GM21360 (cell line): ENCODE measurements around the gene MZF1.
"Not testable (repeated sequence)": the region's sequence is repeated elsewhere in the genome, so short reads cannot be mapped to it uniquely, and the experiment has no call there.

Experiments used
- ATAC-seq: cut with Tn5 transposase; IDR thresholded peaks from one replicate; pipeline ENCODE4 v1.9.1; 2021; ENCODE audit warnings: mild to moderate bottlenecking, moderate library complexity; ENCODE audit not compliant: unreplicated experiment

Gene MZF1

GRCh38 chr19:58543826-58544590, 29.1 kb downstream of the MZF1 start, which contains the start of gene TRIM28:
TRIM28 (plus strand) TSS chr19:58544064; CDS start chr19:58544758, 694 bp downstream.
- peak; percentile 83 for ATAC-seq

- not testable (repeated sequence) for ATAC-seq
These were observed 30.3 kb downstream of the MZF1 start for GRCh38 chr19:58542641-58543372.

- ATAC-seq: not testable (repeated sequence)
These were observed 34.0 kb downstream of the MZF1 start for GRCh38 chr19:58539169-58539559.

GRCh38 chr19:58538257-58539168, 34.6 kb downstream of the MZF1 start:
- ATAC-seq: no peak

GRCh38 chr19:58536852-58537798, 36.0 kb downstream of the MZF1 start:
- no peak for ATAC-seq

- no peak for ATAC-seq
These were observed 37.3 kb downstream of the MZF1 start for GRCh38 chr19:58535857-58536256.

- ATAC-seq: no peak
These were observed 41.9 kb downstream of the MZF1 start for GRCh38 chr19:58531034-58531840.

GRCh38 chr19:58529405-58529804, 43.7 kb downstream of the MZF1 start:
- no peak for ATAC-seq

GRCh38 chr19:58522709-58523108, 50.4 kb downstream of the MZF1 start:
- no peak for ATAC-seq

GRCh38 chr19:58521651-58522050, 51.5 kb downstream of the MZF1 start:
- ATAC-seq: no peak

GRCh38 chr19:58520257-58520599, 52.9 kb downstream of the MZF1 start:
- ATAC-seq: no peak

GRCh38 chr19:58519355-58520256, 53.5 kb downstream of the MZF1 start, which contains the start of gene ZBTB45:
ZBTB45 (minus strand) TSS chr19:58519810; CDS start chr19:58517673, 2,137 bp downstream.
- peak; percentile 62 for ATAC-seq

- peak; percentile 4 for ATAC-seq
These were observed 54.1 kb downstream of the MZF1 start for GRCh38 chr19:58519087-58519354.

- ATAC-seq: no peak
These were observed 54.7 kb downstream of the MZF1 start for GRCh38 chr19:58518256-58519086.

GRCh38 chr19:58516964-58517833, 55.9 kb downstream of the MZF1 start:
- no peak for ATAC-seq

GRCh38 chr19:58516246-58516836, 56.8 kb downstream of the MZF1 start:
- ATAC-seq: no peak
